Liver (tissue), 9 donors: Measurements from ENCODE around the gene TUBA3E. TPM values are rescaled to one million over a fixed set of nuclear protein-coding genes. Genes with fewer than 3 reads are reported as not detected.
"Not testable (repeated sequence)": the region's sequence is repeated elsewhere in the genome, so short reads cannot be mapped to it uniquely, and the experiment has no call there.

Source experiments
- DNase-seq: peaks from one replicate; pipeline ENCODE4 v3.0.0-alpha.2; 2017; ENCODE audit warnings: low spot score
- H3K27ac ChIP-seq, 2 donors: one replicate each; pipeline ENCODE4 v1.7.0; 2013; ENCODE audit warnings: inconsistent platforms in 2 of 2, low read length in 2 of 2, control low read depth in 1 of 2, low read depth in 1 of 2, mild to moderate bottlenecking in 1 of 2
- H3K27me3 ChIP-seq, 4 donors: one replicate each; pipeline versions ENCODE4 v1.6.1 to v1.7.0; 2013; ENCODE audit warnings: low read length in 3 of 4, inconsistent platforms in 1 of 4, mild to moderate bottlenecking in 1 of 4, moderate library complexity in 1 of 4; ENCODE audit not compliant: control insufficient read depth in 4 of 4, insufficient read depth in 4 of 4
- H3K36me3 ChIP-seq, 4 donors: one replicate each; pipeline versions ENCODE4 v1.6.1 to v1.7.0; 2013; ENCODE audit warnings: low read length in 3 of 4, mild to moderate bottlenecking in 3 of 4, low read depth in 1 of 4, moderate library complexity in 1 of 4; ENCODE audit not compliant: control insufficient read depth in 4 of 4, insufficient read depth in 3 of 4
- H3K4me1 ChIP-seq, 4 donors: one replicate each; pipeline versions ENCODE4 v1.6.1 to v1.7.0; 2013; ENCODE audit warnings: low read length in 3 of 4, mild to moderate bottlenecking in 3 of 4, moderate library complexity in 1 of 4; ENCODE audit not compliant: control insufficient read depth in 4 of 4, insufficient read depth in 4 of 4
- H3K4me3 ChIP-seq, 3 donors: one replicate each; pipeline versions ENCODE4 v1.6.1 to v1.7.0; 2013; ENCODE audit warnings: low read length in 3 of 3, control low read depth in 1 of 3, low read depth in 1 of 3, mild to moderate bottlenecking in 1 of 3
- H3K9ac ChIP-seq, 2 donors: one replicate each; pipeline ENCODE4 v1.7.0; 2013; ENCODE audit warnings: low read length in 2 of 2, mild to moderate bottlenecking in 2 of 2, moderate library complexity in 2 of 2, control low read depth in 1 of 2, low read depth in 1 of 2
- H3K9me3 ChIP-seq, 4 donors: one replicate each; pipeline versions ENCODE4 v1.6.1 to v1.7.0; 2013; ENCODE audit warnings: low read length in 3 of 4; ENCODE audit not compliant: control insufficient read depth in 4 of 4
- FOXA1 ChIP-seq: IDR thresholded peaks from 2 replicates; pipeline ENCODE4 v1.6.1; 2016; ENCODE audit warnings: antibody characterized with exemption
- FOXA2 ChIP-seq: IDR thresholded peaks from 2 replicates; pipeline ENCODE4 v1.6.1; 2016; ENCODE audit warnings: antibody characterized with exemption
- GABPA ChIP-seq, 2 donors: IDR thresholded peaks in 1 of 2; conservative IDR thresholded peaks in 1 of 2; 2 replicates each; pipeline ENCODE4 v1.6.1; 2016; ENCODE audit warnings: antibody characterized with exemption in 2 of 2, mild to moderate bottlenecking in 1 of 2, moderate library complexity in 1 of 2
- HNF4G ChIP-seq: IDR thresholded peaks from 2 replicates; pipeline ENCODE4 v1.6.1; 2016; ENCODE audit warnings: antibody characterized with exemption
- JUND ChIP-seq, 2 donors: IDR thresholded peaks; 2 replicates each; pipeline ENCODE4 v1.6.1; 2016; ENCODE audit warnings: antibody characterized with exemption in 2 of 2
- RAD21 ChIP-seq, 2 donors: IDR thresholded peaks; 2 replicates each; pipeline ENCODE4 v1.6.1; 2016; ENCODE audit warnings: antibody characterized with exemption in 2 of 2, mild to moderate bottlenecking in 2 of 2
- RXRA ChIP-seq, 2 donors: IDR thresholded peaks; 2 replicates each; pipeline ENCODE4 v1.6.1; 2017 to 2018; ENCODE audit warnings: antibody characterized with exemption in 2 of 2, mild to moderate bottlenecking in 1 of 2
- SP1 ChIP-seq: IDR thresholded peaks from 2 replicates; pipeline ENCODE4 v1.6.1; 2018; ENCODE audit warnings: antibody characterized with exemption, mild to moderate bottlenecking
- TAF1 ChIP-seq: conservative IDR thresholded peaks from 2 replicates; pipeline ENCODE4 v1.6.1; 2016; ENCODE audit warnings: antibody characterized with exemption, mild to moderate bottlenecking
- YY1 ChIP-seq: IDR thresholded peaks from 2 replicates; pipeline ENCODE4 v1.6.1; 2016; ENCODE audit warnings: antibody characterized with exemption, mild to moderate bottlenecking
- WGBS: extraction: QIAGEN DNeasy Blood & Tissue Kit; methylation state at CpG from one replicate; pipeline ENCODE4 v1.1.7; 2013; 5-methylcytosine and 5-hydroxymethylcytosine counted together
- polyA plus RNA-seq, 2 donors: library from polyadenylated mRNA; stranded (reverse) in 1 of 2; unstranded in 1 of 2; fragments of 200-250 nt in 1 of 2; fragments of >200 nt in 1 of 2; fragmentation: Nextera tagmentation in 1 of 2; extraction: Ambion mirVana in 1 of 2; gene quantifications; one replicate each; pipeline versions ENCODE4 v1.2.1 to v1.2.3, GENCODE V29; 2013 to 2015
- total RNA-seq, 2 donors: library from RNA; depleted of rRNA; stranded (reverse); fragments of >200 nt; gene quantifications; one replicate each; pipeline ENCODE4 v1.2.3, GENCODE V29; 2014
- TF ChIP-seq, protein P1 (sequence below): IDR thresholded peaks from 2 replicates; pipeline ENCODE4 v1.6.1; 2016; ENCODE audit warnings: antibody characterized with exemption
- TF ChIP-seq, protein P2 (sequence below): IDR thresholded peaks from 2 replicates; pipeline ENCODE4 v1.6.1; 2016; ENCODE audit warnings: antibody characterized with exemption
- TF ChIP-seq, protein P3 (sequence below): IDR thresholded peaks from 2 replicates; pipeline ENCODE4 v1.6.1; 2016; ENCODE audit warnings: antibody characterized with exemption
- TF ChIP-seq, protein P4 (sequence below): IDR thresholded peaks from 2 replicates; pipeline ENCODE4 v1.6.1; 2016; ENCODE audit warnings: antibody characterized with exemption, mild to moderate bottlenecking
- TF ChIP-seq, protein P5 (sequence below): fragments of 150-350 bp; IDR thresholded peaks from 2 replicates; pipeline ENCODE4 v1.5.1; 2017; ENCODE audit warnings: improper control_type of control experiment, low read depth, low read length; ENCODE audit not compliant: missing input control
- donor health status: healthy.
- donor health status: healthy.
- donor health status: healthy.
- donor health status: healthy.
- donor health status: healthy.

The TUBA3E gene
- total and polyA plus RNA-seq, 4 donors: 0.05 to 0.31 TPM; not detected in 2

DNA sequence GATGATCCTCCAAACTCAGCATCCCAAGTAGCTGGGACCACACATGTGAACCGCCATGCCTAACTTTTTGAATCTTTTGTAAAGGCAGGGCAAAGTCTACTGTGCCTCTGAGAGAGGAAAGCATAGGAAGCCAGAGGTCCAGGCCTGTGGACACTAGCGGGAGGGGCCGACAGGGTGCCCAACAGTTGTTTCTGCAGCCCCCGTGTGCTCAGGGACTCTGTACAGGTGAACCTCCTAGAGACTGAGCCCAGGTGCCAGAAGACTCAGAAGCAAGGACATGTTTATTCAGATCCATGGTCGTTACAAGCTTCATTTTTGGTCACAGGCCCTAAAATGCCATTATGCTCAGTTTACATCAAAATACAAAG is 47.1 kb downstream of the TUBA3E start:
- H3K36me3 ChIP-seq: peaks cover 8 to 21% (median 12%) of the 10 kb centered on the region in 4 donors
- WGBS: 69% methylated on average over 5 of the region's 5 CpGs
- not testable (repeated sequence) for H3K27me3 ChIP-seq, H3K27ac ChIP-seq, H3K4me3 ChIP-seq, DNase-seq, H3K9ac ChIP-seq, H3K4me1 ChIP-seq, H3K9me3 ChIP-seq

DNA sequence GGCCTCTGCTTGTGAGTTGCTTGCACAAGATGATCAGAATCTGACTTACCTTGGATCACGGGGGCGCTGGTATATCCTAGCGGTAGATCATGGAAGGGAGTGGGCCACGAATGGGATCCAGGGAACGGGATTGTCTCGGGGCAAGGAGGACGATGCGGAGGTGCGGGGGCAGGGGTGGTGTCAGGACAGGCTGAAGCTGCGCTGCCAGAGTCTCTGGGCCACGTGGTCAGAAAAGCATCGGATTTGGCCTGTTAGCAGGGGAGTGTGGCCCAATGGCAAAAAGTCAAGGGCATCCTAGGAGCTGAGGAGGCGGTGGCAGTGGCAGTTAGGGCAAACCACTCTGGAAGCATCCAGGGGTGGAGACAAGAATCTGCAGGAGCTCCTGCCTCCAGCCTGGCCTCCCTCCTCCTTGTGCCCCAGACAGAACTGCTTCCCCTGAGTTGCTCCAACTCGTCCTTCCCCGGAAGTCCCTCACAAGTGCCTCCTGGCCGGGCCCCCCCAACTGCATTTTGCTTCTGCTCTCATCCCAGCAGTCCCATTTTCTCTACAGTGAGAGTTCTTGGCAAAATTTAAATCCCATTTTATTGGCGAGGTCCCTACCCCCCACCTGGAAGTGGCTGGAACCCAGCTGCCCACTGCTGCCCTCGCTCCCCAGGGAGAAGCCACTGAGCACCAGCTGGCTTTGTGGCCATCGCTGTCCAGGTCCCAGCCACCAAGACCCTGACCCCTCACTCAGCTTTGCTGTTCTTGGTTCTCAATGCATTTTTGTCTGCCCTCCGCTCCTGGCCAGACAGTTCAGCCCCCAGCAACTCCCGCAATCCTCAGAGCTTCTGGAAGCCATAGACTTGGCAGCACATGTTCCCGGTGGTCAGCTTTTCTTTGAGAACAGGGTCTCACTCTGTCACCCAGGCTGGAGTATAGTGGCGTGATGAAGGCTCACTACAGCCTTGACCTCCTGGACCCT is 47.8 kb downstream of the TUBA3E start:
- DNase-seq: no peak
- Histone ChIP-seq H3K27ac (no peak overlapping the region), H3K36me3 (peaks cover 8 to 19% (median 12%) of the 10 kb centered on the region in 4 donors), H3K9me3 (no peaks in the 10 kb centered on the region), H3K9ac (no peak overlapping the region), H3K4me3 (no peak overlapping the region), H3K27me3 (no peaks in the 10 kb centered on the region), H3K4me1 (no peaks in the 10 kb centered on the region)
- TF ChIP-seq GABPA (IDR thresholded peaks at IDR 0.05 in 1 of 2, conservative IDR thresholded peaks at IDR 0.05 in 1 of 2) (no peak), SP1 (no peak), RXRA (IDR thresholded peaks at IDR 0.05) (no peak), JUND (IDR thresholded peaks at IDR 0.05) (no peak), HNF4G (no peak), TAF1 (no peak), YY1 (no peak), RAD21 (IDR thresholded peaks at IDR 0.05) (no peak), FOXA1 (no peak), FOXA2 (no peak)
- TF ChIP-seq, protein P1, sequence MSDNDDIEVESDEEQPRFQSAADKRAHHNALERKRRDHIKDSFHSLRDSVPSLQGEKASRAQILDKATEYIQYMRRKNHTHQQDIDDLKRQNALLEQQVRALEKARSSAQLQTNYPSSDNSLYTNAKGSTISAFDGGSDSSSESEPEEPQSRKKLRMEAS: no peak
- TF ChIP-seq, protein P2, sequence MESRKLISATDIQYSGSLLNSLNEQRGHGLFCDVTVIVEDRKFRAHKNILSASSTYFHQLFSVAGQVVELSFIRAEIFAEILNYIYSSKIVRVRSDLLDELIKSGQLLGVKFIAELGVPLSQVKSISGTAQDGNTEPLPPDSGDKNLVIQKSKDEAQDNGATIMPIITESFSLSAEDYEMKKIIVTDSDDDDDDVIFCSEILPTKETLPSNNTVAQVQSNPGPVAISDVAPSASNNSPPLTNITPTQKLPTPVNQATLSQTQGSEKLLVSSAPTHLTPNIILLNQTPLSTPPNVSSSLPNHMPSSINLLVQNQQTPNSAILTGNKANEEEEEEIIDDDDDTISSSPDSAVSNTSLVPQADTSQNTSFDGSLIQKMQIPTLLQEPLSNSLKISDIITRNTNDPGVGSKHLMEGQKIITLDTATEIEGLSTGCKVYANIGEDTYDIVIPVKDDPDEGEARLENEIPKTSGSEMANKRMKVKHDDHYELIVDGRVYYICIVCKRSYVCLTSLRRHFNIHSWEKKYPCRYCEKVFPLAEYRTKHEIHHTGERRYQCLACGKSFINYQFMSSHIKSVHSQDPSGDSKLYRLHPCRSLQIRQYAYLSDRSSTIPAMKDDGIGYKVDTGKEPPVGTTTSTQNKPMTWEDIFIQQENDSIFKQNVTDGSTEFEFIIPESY: no peak
- TF ChIP-seq, protein P3, sequence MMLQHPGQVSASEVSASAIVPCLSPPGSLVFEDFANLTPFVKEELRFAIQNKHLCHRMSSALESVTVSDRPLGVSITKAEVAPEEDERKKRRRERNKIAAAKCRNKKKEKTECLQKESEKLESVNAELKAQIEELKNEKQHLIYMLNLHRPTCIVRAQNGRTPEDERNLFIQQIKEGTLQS: no peak
- TF ChIP-seq, protein P4, sequence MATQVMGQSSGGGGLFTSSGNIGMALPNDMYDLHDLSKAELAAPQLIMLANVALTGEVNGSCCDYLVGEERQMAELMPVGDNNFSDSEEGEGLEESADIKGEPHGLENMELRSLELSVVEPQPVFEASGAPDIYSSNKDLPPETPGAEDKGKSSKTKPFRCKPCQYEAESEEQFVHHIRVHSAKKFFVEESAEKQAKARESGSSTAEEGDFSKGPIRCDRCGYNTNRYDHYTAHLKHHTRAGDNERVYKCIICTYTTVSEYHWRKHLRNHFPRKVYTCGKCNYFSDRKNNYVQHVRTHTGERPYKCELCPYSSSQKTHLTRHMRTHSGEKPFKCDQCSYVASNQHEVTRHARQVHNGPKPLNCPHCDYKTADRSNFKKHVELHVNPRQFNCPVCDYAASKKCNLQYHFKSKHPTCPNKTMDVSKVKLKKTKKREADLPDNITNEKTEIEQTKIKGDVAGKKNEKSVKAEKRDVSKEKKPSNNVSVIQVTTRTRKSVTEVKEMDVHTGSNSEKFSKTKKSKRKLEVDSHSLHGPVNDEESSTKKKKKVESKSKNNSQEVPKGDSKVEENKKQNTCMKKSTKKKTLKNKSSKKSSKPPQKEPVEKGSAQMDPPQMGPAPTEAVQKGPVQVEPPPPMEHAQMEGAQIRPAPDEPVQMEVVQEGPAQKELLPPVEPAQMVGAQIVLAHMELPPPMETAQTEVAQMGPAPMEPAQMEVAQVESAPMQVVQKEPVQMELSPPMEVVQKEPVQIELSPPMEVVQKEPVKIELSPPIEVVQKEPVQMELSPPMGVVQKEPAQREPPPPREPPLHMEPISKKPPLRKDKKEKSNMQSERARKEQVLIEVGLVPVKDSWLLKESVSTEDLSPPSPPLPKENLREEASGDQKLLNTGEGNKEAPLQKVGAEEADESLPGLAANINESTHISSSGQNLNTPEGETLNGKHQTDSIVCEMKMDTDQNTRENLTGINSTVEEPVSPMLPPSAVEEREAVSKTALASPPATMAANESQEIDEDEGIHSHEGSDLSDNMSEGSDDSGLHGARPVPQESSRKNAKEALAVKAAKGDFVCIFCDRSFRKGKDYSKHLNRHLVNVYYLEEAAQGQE: no peak
- TF ChIP-seq, protein P5, sequence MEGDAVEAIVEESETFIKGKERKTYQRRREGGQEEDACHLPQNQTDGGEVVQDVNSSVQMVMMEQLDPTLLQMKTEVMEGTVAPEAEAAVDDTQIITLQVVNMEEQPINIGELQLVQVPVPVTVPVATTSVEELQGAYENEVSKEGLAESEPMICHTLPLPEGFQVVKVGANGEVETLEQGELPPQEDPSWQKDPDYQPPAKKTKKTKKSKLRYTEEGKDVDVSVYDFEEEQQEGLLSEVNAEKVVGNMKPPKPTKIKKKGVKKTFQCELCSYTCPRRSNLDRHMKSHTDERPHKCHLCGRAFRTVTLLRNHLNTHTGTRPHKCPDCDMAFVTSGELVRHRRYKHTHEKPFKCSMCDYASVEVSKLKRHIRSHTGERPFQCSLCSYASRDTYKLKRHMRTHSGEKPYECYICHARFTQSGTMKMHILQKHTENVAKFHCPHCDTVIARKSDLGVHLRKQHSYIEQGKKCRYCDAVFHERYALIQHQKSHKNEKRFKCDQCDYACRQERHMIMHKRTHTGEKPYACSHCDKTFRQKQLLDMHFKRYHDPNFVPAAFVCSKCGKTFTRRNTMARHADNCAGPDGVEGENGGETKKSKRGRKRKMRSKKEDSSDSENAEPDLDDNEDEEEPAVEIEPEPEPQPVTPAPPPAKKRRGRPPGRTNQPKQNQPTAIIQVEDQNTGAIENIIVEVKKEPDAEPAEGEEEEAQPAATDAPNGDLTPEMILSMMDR: no peak
- 92% methylated on average over 23 of the region's 23 CpGs for WGBS

DNA sequence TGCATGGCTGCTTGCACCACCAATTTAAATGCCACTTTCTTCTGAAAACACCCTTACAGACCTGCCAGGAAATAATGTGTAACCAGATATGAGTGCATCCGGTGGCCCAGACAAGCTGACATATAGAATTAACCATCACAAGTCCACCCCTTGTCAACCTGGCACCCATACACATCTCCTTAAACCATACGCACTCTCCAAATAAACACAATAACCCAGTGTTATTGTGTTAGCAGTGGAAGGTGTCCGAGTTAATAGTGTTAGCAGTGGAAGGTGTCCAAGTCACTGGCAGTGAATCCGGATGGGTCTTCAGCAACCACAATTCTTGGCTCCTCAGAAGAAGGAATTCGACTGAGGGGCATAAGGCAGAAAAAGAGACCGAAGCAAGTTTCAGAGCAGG is 49.7 kb downstream of the TUBA3E start:
- H3K4me3 ChIP-seq, H3K27ac ChIP-seq, H3K9me3 ChIP-seq, H3K4me1 ChIP-seq, H3K36me3 ChIP-seq, DNase-seq, H3K9ac ChIP-seq, H3K27me3 ChIP-seq: not testable (repeated sequence)
- WGBS: 65% methylated on average over 6 of the region's 6 CpGs

DNA sequence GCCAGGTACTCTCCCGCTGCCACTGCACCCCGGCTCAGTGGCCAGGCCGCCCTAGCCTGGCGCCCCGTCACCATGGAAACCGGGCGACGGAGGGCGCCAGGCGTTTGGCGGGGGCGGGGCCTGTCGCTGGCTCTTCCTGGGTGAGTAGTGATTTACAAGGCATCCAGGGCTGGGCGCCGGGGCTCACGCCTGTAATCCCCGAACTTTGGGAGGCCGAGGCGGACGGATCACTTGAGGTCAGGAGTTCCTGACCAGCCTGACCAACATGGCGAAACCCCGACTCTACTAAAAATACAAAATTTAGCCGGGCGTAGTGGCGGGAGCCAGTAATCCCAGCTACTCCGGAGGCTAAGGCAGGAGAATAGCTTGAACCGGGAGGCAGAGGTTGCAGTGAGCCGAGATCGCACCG is 53.2 kb downstream of the TUBA3E start, which contains the start of gene CCDC74B:
CCDC74B (minus strand) TSS at position 107 of the 409 bp plus-strand sequence. CDS start 116 bp downstream, outside the sequence.
- H3K4me1 ChIP-seq, H3K9me3 ChIP-seq, H3K27ac ChIP-seq, DNase-seq, H3K36me3 ChIP-seq, H3K9ac ChIP-seq, H3K4me3 ChIP-seq, H3K27me3 ChIP-seq: not testable (repeated sequence)
- WGBS: 10% methylated on average over 30 of the region's 30 CpGs
